Pancreas (tissue), 10 donors: ENCODE results near the gene SRP68. TPM values are rescaled to one million over a fixed set of nuclear protein-coding genes. Genes with fewer than 3 reads are reported as not detected.
A peak's percentile ranks its signal among the peaks of the same experiment; 100 is the strongest.

Experiments used
- ATAC-seq, 4 donors: fragments of 200-7000 bp; cut with Tn5 transposase; one replicate each; pipeline versions ENCODE4 v1.8.0 to v1.9.1; 2020; ENCODE audit warnings: mild to moderate bottlenecking in 4 of 4, moderate library complexity in 4 of 4
- DNase-seq, 6 donors: peaks; one replicate each; pipeline ENCODE4 v3.0.0-alpha.2; 2020
- FAIRE-seq: peaks from 2 replicates; lab custom pipeline; 2012; peaks lifted over from hg19 to GRCh38; lab: Jason Lieb, UNC
- H3K27ac ChIP-seq, 4 donors: fragments of 200-600 bp; sonication (generic); 1 replicate in 3 of 4; 2 replicates in 1 of 4; pipeline versions ENCODE4 v1.5.0 to v1.8.0; 2020
- H3K27me3 ChIP-seq, 4 donors: fragments of 200-600 bp; one replicate each; pipeline ENCODE4 v1.8.0; 2021
- H3K36me3 ChIP-seq, 3 donors: fragments of 200-600 bp; sonication (generic) in 1 of 3; one replicate each; pipeline versions ENCODE4 v1.5.0 to v1.8.0; 2020 to 2021
- H3K4me1 ChIP-seq, 3 donors: fragments of 200-600 bp; one replicate each; pipeline ENCODE4 v1.8.0; 2021
- H3K4me3 ChIP-seq, 4 donors: fragments of 200-600 bp; sonication (generic) in 2 of 4; one replicate each; pipeline versions ENCODE4 v1.5.0 to v1.8.0; 2020 to 2021
- H3K9me3 ChIP-seq, 4 donors: fragments of 200-600 bp; one replicate each; pipeline ENCODE4 v1.8.0; 2021
- WGBS, 2 donors: extraction: QIAGEN DNeasy Blood & Tissue Kit; methylation state at CpG; one replicate each; pipeline ENCODE4 v1.1.7; 2013; 5-methylcytosine and 5-hydroxymethylcytosine counted together
- intact Hi-C, 3 donors: fragments of 100-400 bp; cut with DNase I; formaldehyde crosslinking; loops; one replicate each; pipeline versions ENCODE4 v1.11.1 to v1.14.2; 2022
- microRNA-seq, 2 donors: library from miRNA; unstranded; fragments of <30 nt; microRNA quantifications; one replicate each; pipeline versions ENCODE4 to v1.1.0, GENCODE V29; 2019 to 2020
- polyA plus RNA-seq, 2 donors: library from polyadenylated mRNA; stranded (reverse); fragments of 200-250 nt; gene quantifications; one replicate each; pipeline ENCODE4 v1.2.3, GENCODE V29; 2013
- total RNA-seq, 6 donors: library from RNA; stranded (reverse); fragmentation: NEBNext Ultra II Directional in 4 of 6; extraction: Animal tissue kit (Norgen Biotek cat#: 25700) in 4 of 6; gene quantifications; one replicate each; pipeline versions ENCODE4 v1.2.1 to v1.2.4, GENCODE V29; 2021 to 2023
- TF ChIP-seq, protein P1 (sequence below), 4 donors: fragments of 200-600 bp; sonication (generic) in 3 of 4; IDR thresholded peaks; one replicate each; pipeline versions ENCODE4 v1.5.0 to v1.8.0; 2021; ENCODE audit warnings: antibody characterized with exemption in 4 of 4
- donor health status: healthy with polysubstance abuse.
- donor health status: DM: no; HTN: no; CAD: no; lungs with moderate emphysema.
- donor health status: DM: no; HTN: no; CAD: no.
- donor health status: control.
- donor health status: control.
- donor health status: Bipolar disorder and iron deficiency.
- donor health status: DM: yes; HTN: yes; CAD: no.
- donor health status: DM: no; HTN: no; CAD: no.
- donor health status: DM: no; HTN: no; CAD: no.
- donor health status: DM: yes; HTN: yes; CAD: no.

Gene SRP68
- total and polyA plus RNA-seq, 8 donors: 32.2 to 74.6 (median 48.0) TPM

DNA sequence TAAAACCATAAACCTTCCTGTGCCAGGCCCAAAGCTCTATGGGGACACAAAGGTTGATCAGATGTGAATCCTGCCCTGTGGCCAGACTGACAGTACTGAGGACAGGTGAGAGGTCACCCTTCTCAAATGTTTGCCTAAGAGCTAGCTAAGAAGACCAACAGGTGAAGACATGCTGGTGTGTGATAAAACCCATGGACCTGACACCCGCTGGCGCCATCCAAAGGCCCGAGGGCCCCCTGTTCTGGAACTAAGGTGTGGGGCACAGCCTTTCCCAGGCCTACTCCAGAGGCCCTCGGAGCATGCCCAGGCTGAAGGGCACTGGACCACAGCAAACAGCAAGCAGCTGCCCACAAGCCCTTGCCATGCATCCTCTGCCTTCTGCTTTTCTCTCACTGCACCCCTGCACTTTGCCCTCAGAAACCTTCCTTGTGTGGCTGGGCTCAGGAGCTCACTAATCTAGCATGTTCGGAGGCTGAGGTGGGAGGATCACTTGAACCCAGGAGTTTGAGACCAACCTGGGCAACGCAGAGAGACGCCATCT lies 76.9 kb downstream of the SRP68 start:
- H3K27ac ChIP-seq: no peak overlapping the region
- no peak for FAIRE-seq
- H3K4me3 ChIP-seq: no peak overlapping the region
- DNase-seq: peak in 1 of 6 donors; percentile 21
- TF ChIP-seq, protein P1, sequence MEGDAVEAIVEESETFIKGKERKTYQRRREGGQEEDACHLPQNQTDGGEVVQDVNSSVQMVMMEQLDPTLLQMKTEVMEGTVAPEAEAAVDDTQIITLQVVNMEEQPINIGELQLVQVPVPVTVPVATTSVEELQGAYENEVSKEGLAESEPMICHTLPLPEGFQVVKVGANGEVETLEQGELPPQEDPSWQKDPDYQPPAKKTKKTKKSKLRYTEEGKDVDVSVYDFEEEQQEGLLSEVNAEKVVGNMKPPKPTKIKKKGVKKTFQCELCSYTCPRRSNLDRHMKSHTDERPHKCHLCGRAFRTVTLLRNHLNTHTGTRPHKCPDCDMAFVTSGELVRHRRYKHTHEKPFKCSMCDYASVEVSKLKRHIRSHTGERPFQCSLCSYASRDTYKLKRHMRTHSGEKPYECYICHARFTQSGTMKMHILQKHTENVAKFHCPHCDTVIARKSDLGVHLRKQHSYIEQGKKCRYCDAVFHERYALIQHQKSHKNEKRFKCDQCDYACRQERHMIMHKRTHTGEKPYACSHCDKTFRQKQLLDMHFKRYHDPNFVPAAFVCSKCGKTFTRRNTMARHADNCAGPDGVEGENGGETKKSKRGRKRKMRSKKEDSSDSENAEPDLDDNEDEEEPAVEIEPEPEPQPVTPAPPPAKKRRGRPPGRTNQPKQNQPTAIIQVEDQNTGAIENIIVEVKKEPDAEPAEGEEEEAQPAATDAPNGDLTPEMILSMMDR (IDR thresholded peaks at IDR 0.05): no peak
- no peaks in the 10 kb centered on the region for H3K27me3 ChIP-seq
- intact Hi-C loops: loop anchor here in 1 of 3 donors (10.0 kb wide), 1 partner anchor 81 kb away; no protein-coding TSS in a partner anchor
- peaks cover 0 to 14% (median 0%) of the 10 kb centered on the region in 3 donors for H3K36me3 ChIP-seq
- H3K9me3 ChIP-seq: no peaks in the 10 kb centered on the region
- 91 to 97% methylated on average over 7 of the region's 7 CpGs for WGBS, 2 donors
- H3K4me1 ChIP-seq: peaks cover 0 to 4% (median under 1%) of the 10 kb centered on the region in 3 donors
- ATAC-seq: no peak

- WGBS, 2 donors: 71 to 75% methylated on average over 5 of the region's 5 CpGs
- no peaks in the 10 kb centered on the region for H3K27me3 ChIP-seq
- DNase-seq (no peak), FAIRE-seq (no peak), ATAC-seq (no peak)
- H3K36me3 ChIP-seq: peaks cover 0 to 14% (median 0%) of the 10 kb centered on the region in 3 donors
- intact Hi-C loops: loop anchor here in 1 of 3 donors (10.0 kb wide), 1 partner anchor 80 kb away; no protein-coding TSS in a partner anchor
- H3K27ac ChIP-seq: no peak overlapping the region
- TF ChIP-seq, protein P1 (IDR thresholded peaks at IDR 0.05): no peak
- no peak overlapping the region for H3K4me3 ChIP-seq
- no peaks in the 10 kb centered on the region for H3K9me3 ChIP-seq
- no peaks in the 10 kb centered on the region for H3K4me1 ChIP-seq
Measured at GRCh38 chr17:75994802-75995370, 77.4 kb downstream of the SRP68 start.

GRCh38 chr17:75991396-75991795 lies 80.9 kb downstream of the SRP68 start:
- H3K27me3 ChIP-seq: no peaks in the 10 kb centered on the region
- no peak overlapping the region for H3K27ac ChIP-seq
- FAIRE-seq (no peak), DNase-seq (no peak), ATAC-seq (no peak)
- H3K9me3 ChIP-seq: no peaks in the 10 kb centered on the region
- peaks cover 0 to 14% (median 0%) of the 10 kb centered on the region in 3 donors for H3K36me3 ChIP-seq
- H3K4me3 ChIP-seq: no peak overlapping the region
- WGBS, 2 donors: 95 to 98% methylated on average over 9 of the region's 9 CpGs
- intact Hi-C loops: loop anchor here in 1 of 3 donors (10.0 kb wide), 1 partner anchor 77 kb away; no protein-coding TSS in a partner anchor
- H3K4me1 ChIP-seq: no peaks in the 10 kb centered on the region
- TF ChIP-seq, protein P1 (IDR thresholded peaks at IDR 0.05): no peak

Small RNAs within 50 kb of the gene (microRNA-seq; reads per million reads assigned to microRNA genes)
- gene MIR6868: 1.2 to 1.9 reads per million in 2 donors

Other genes starting within 250 kb of the SRP68 start
- 10 to 100 TPM in 3 of 6 donors, 1 to 10 TPM in 3; 4.7 to 23.6 (median 10.0) TPM for gene UNC13D, start 228.1 kb downstream of the SRP68 start, total RNA-seq
- gene UNC13D, start 228.1 kb downstream of the SRP68 start, polyA plus RNA-seq: 10 to 100 TPM; 17.9 to 29.0 TPM
- 10 to 100 TPM; 56.0 to 83.5 (median 62.9) TPM for gene WBP2, start 217.2 kb downstream of the SRP68 start, total RNA-seq
- gene WBP2, start 217.2 kb downstream of the SRP68 start, polyA plus RNA-seq: 100 to 1,000 TPM in 1 of 2 donors, 10 to 100 TPM in 1; 95.0 to 106 TPM
- 10 to 100 TPM in 4 of 6 donors, 1 to 10 TPM in 2; 4.2 to 58.2 (median 17.6) TPM for gene TRIM47, start 193.9 kb downstream of the SRP68 start, total RNA-seq
- gene TRIM47, start 193.9 kb downstream of the SRP68 start, polyA plus RNA-seq: 10 to 100 TPM; 34.1 to 35.9 TPM
- gene TRIM65, start 175.6 kb downstream of the SRP68 start, total RNA-seq: 10 to 100 TPM in 3 of 6 donors, 1 to 10 TPM in 3; 8.2 to 13.1 (median 10.3) TPM
- 10 to 100 TPM in 1 of 2 donors, 1 to 10 TPM in 1; 9.8 to 12.5 TPM for gene TRIM65, start 175.6 kb downstream of the SRP68 start, polyA plus RNA-seq
- gene MRPL38, start 167.6 kb downstream of the SRP68 start, total RNA-seq: 10 to 100 TPM; 40.6 to 59.9 (median 45.9) TPM
- 10 to 100 TPM; 95.3 to 95.8 TPM for gene MRPL38, start 167.6 kb downstream of the SRP68 start, polyA plus RNA-seq
- 10 to 100 TPM in 1 of 6 donors, 1 to 10 TPM in 5; 2.4 to 10.1 (median 3.9) TPM for gene FBF1, start 131.5 kb downstream of the SRP68 start, total RNA-seq
- 10 to 100 TPM in 1 of 2 donors, 1 to 10 TPM in 1; 7.7 to 24.8 TPM for gene FBF1, start 131.5 kb downstream of the SRP68 start, polyA plus RNA-seq
- gene ACOX1, start 93.4 kb downstream of the SRP68 start, total RNA-seq: 10 to 100 TPM; 50.4 to 74.2 (median 59.4) TPM
- gene ACOX1, start 93.4 kb downstream of the SRP68 start, polyA plus RNA-seq: 10 to 100 TPM; 16.3 to 25.4 TPM
- gene TEN1, start 93.3 kb downstream of the SRP68 start, total RNA-seq: 10 to 100 TPM in 5 of 6 donors, 1 to 10 TPM in 1; 6.9 to 12.9 (median 12.3) TPM
- gene TEN1, start 93.3 kb downstream of the SRP68 start, polyA plus RNA-seq: 10 to 100 TPM; 19.7 to 35.0 TPM
- 1 to 10 TPM; 1.9 to 6.3 (median 3.0) TPM for gene CDK3, start 71.7 kb downstream of the SRP68 start, total RNA-seq
- gene CDK3, start 71.7 kb downstream of the SRP68 start, polyA plus RNA-seq: 10 to 100 TPM; 32.2 to 34.7 TPM
- 1 to 10 TPM; 1.3 to 3.5 (median 2.9) TPM for gene EVPL, start 45.2 kb downstream of the SRP68 start, total RNA-seq
- 10 to 100 TPM in 1 of 2 donors, 1 to 10 TPM in 1; 6.5 to 14.6 TPM for gene EVPL, start 45.2 kb downstream of the SRP68 start, polyA plus RNA-seq
- gene GALR2, start 2.3 kb upstream of the SRP68 start, total RNA-seq: under 1 TPM in 2 of 6 donors, not detected in 4; 0.12 to 0.19 TPM
- under 1 TPM in 1 of 2 donors, not detected in 1; 0.11 TPM for gene GALR2, start 2.3 kb upstream of the SRP68 start, polyA plus RNA-seq
- under 1 TPM in 1 of 6 donors, not detected in 5; 0.06 TPM for gene ZACN, start 6.7 kb upstream of the SRP68 start, total RNA-seq
- 1 to 10 TPM; 3.4 to 4.2 TPM for gene ZACN, start 6.7 kb upstream of the SRP68 start, polyA plus RNA-seq
- 10 to 100 TPM; 38.4 to 81.3 (median 49.8) TPM for gene EXOC7, start 31.3 kb upstream of the SRP68 start, total RNA-seq
- gene EXOC7, start 31.3 kb upstream of the SRP68 start, polyA plus RNA-seq: 100 to 1,000 TPM in 1 of 2 donors, 10 to 100 TPM in 1; 97.1 to 103 TPM
- gene FOXJ1, start 68.7 kb upstream of the SRP68 start, total RNA-seq: 1 to 10 TPM in 1 of 6 donors, under 1 TPM in 5; 0.14 to 1.2 (median 0.36) TPM
- gene FOXJ1, start 68.7 kb upstream of the SRP68 start, polyA plus RNA-seq: 1 to 10 TPM; 2.4 to 5.7 TPM
- 1 to 10 TPM in 5 of 6 donors, under 1 TPM in 1; 0.87 to 4.0 (median 2.8) TPM for gene RNF157, start 168.0 kb upstream of the SRP68 start, total RNA-seq
- 1 to 10 TPM; 3.4 to 6.4 TPM for gene RNF157, start 168.0 kb upstream of the SRP68 start, polyA plus RNA-seq
- 10 to 100 TPM; 17.8 to 34.6 (median 24.6) TPM for gene UBALD2, start 192.8 kb upstream of the SRP68 start, total RNA-seq
- 10 to 100 TPM; 21.8 to 30.0 TPM for gene UBALD2, start 192.8 kb upstream of the SRP68 start, polyA plus RNA-seq
- 1 to 10 TPM in 5 of 6 donors, under 1 TPM in 1; 0.81 to 2.6 (median 1.6) TPM for gene QRICH2, start 235.8 kb upstream of the SRP68 start, total RNA-seq
- gene QRICH2, start 235.8 kb upstream of the SRP68 start, polyA plus RNA-seq: 1 to 10 TPM; 7.4 to 9.2 TPM